Ovary (tissue), 10 donors: Measurements from ENCODE around the gene NT5DC4. TPM values are rescaled to one million over a fixed set of nuclear protein-coding genes. Genes with fewer than 3 reads are reported as not detected.

Experiments
- DNase-seq, 5 donors: peaks; one replicate each; pipeline ENCODE4 v3.0.0-alpha.2; 2019 to 2020
- H3K27ac ChIP-seq, 2 donors: fragments of 200-600 bp; one replicate each; pipeline versions ENCODE4 v1.5.1 to v1.8.0; 2019 to 2022
- H3K27me3 ChIP-seq: fragments of 200-600 bp; one replicate; pipeline ENCODE4 v1.8.0; 2022
- H3K36me3 ChIP-seq: fragments of 200-600 bp; sonication (generic); one replicate; pipeline ENCODE4 v1.5.1; 2019
- H3K4me1 ChIP-seq: one replicate; pipeline ENCODE4 v1.8.1; 2013; ENCODE audit warnings: mild to moderate bottlenecking, moderate library complexity; ENCODE audit not compliant: insufficient read depth
- H3K4me3 ChIP-seq: fragments of 200-600 bp; sonication (generic); one replicate; pipeline ENCODE4 v1.5.1; 2017
- H3K9me3 ChIP-seq, 2 donors: fragments of 200-600 bp in 1 of 2; sonication (generic) in 1 of 2; one replicate each; pipeline versions ENCODE4 v1.5.1 to v1.8.1; 2013 to 2019; ENCODE audit warnings: mild to moderate bottlenecking in 1 of 2, moderate library complexity in 1 of 2
- EP300 ChIP-seq: sonication (generic); formaldehyde crosslinking; IDR thresholded peaks from one replicate; pipeline ENCODE4 v1.6.1; 2017; ENCODE audit warnings: antibody characterized with exemption
- POLR2A ChIP-seq: fragments of 450-650 bp; IDR thresholded peaks from one replicate; pipeline ENCODE4 v1.6.1; 2017; ENCODE audit warnings: antibody characterized with exemption, mild to moderate bottlenecking, moderate library complexity
- WGBS, 3 donors: extraction: QIAGEN DNeasy Blood & Tissue Kit in 1 of 3; methylation state at CpG; one replicate each; pipeline versions ENCODE4 v1.1.5 to v1.1.7; 2013 to 2017; 5-methylcytosine and 5-hydroxymethylcytosine counted together
- intact Hi-C, 4 donors: fragments of 100-400 bp; cut with DNase I; formaldehyde crosslinking; loops; one replicate each; pipeline versions ENCODE4 v1.11.0 to v1.15.1; 2022 to 2023
- long read RNA-seq, 3 donors: library from polyadenylated mRNA in 2 of 3; unstranded in 2 of 3; transcript quantifications; one replicate each; pipeline ENCODE4 v2.0.0 and lab custom pipeline, GENCODE V29; 2021 to 2026
- polyA plus RNA-seq, 2 donors: library from polyadenylated mRNA; stranded (reverse); fragments of 200-250 nt in 1 of 2; fragments of 350-450 nt in 1 of 2; fragmentation: Illumina TruSeq in 1 of 2; extraction: RNeasy Lipid Tissue Mini Kit (QIAGEN cat#74804) in 1 of 2; gene quantifications; one replicate each; pipeline ENCODE4 v1.2.3, GENCODE V29; 2013 to 2014
- total RNA-seq, 7 donors: library from RNA; depleted of rRNA in 2 of 7; stranded (reverse); fragments of >200 nt in 2 of 7; fragmentation: NEBNext Ultra II Directional in 3 of 7; extraction: Animal tissue kit (Norgen Biotek cat#: 25700) in 3 of 7; gene quantifications; one replicate each; pipeline versions ENCODE4 v1.1.0 to v1.2.4, GENCODE V29; 2016 to 2023
- TF ChIP-seq, protein P1 (sequence below), 3 donors: fragments of 450-650 bp in 2 of 3; fragments of 200-600 bp in 1 of 3; IDR thresholded peaks; one replicate each; pipeline versions ENCODE4 v1.5.1 to v1.8.0; 2016 to 2022; ENCODE audit warnings: antibody characterized with exemption in 3 of 3, mild to moderate bottlenecking in 1 of 3
- donor health status: DM: no; HTN: no; CAD: no; lungs with moderate emphysema.
- donor health status: DM: no; HTN: no; CAD: no.
- donor health status: Bipolar disorder and iron deficiency.
- donor health status: DM: yes; HTN: yes; CAD: no.
- donor health status: DM: no; HTN: no; CAD: no.
- donor health status: DM: yes; HTN: yes; CAD: no.

The NT5DC4 gene
- total RNA-seq: not detected
- polyA plus RNA-seq: not detected
- long read RNA-seq, donor 1: 0 reads
- long read RNA-seq, donor 2, partial matches to known transcripts: 20 of 25 reads
- long read RNA-seq, donor 2, other reads (novel, unspliced or antisense): 5 of 25 reads
- long read RNA-seq, donor 3: 0 reads

DNA sequence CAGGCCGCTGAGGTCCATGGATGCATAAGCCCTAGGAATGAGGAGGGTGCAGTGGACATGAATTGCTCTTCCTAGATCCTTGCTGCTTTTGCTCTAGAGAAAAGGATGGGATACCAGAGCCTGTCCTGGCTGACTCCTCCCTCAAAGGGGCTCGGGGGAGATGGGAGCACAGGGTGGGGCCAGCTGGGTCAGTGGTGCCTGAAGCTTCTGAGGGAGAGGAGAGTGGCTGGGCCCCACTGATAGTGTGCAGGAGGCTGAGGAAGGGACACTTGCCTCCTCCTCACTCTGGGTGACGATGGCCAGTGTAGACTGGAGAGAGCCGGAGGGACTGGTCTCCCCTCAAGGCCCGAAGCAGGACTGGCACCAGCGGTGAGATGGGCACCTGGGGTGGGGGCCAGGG is at the start of gene NT5DC4:
Gene NT5DC4 (plus strand): TSS at position 236 of the 400 bp plus-strand sequence. CDS start 60 bp downstream, at position 296.
- 83 to 86% (median 84%) methylated on average over 6 of the region's 6 CpGs for WGBS, 3 donors
- Histone ChIP-seq H3K4me1 (no peaks in the 10 kb centered on the region), H3K4me3 (no peak within 1 kb of the TSS), H3K27me3 (no peaks in the 10 kb centered on the region), H3K27ac (no peak within 1 kb of the TSS), H3K9me3 (no peaks in the 10 kb centered on the region), H3K36me3 (no peaks in the 10 kb centered on the region)
- intact Hi-C loops: loop anchor here in 1 of 4 donors (10.0 kb wide), 1 partner anchor 96 kb away; no protein-coding TSS in a partner anchor
- TF ChIP-seq POLR2A: no peak
- no peak for TF ChIP-seq EP300
- TF ChIP-seq, protein P1, sequence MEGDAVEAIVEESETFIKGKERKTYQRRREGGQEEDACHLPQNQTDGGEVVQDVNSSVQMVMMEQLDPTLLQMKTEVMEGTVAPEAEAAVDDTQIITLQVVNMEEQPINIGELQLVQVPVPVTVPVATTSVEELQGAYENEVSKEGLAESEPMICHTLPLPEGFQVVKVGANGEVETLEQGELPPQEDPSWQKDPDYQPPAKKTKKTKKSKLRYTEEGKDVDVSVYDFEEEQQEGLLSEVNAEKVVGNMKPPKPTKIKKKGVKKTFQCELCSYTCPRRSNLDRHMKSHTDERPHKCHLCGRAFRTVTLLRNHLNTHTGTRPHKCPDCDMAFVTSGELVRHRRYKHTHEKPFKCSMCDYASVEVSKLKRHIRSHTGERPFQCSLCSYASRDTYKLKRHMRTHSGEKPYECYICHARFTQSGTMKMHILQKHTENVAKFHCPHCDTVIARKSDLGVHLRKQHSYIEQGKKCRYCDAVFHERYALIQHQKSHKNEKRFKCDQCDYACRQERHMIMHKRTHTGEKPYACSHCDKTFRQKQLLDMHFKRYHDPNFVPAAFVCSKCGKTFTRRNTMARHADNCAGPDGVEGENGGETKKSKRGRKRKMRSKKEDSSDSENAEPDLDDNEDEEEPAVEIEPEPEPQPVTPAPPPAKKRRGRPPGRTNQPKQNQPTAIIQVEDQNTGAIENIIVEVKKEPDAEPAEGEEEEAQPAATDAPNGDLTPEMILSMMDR (IDR thresholded peaks at IDR 0.05): no peak
- DNase-seq: no peak

DNA sequence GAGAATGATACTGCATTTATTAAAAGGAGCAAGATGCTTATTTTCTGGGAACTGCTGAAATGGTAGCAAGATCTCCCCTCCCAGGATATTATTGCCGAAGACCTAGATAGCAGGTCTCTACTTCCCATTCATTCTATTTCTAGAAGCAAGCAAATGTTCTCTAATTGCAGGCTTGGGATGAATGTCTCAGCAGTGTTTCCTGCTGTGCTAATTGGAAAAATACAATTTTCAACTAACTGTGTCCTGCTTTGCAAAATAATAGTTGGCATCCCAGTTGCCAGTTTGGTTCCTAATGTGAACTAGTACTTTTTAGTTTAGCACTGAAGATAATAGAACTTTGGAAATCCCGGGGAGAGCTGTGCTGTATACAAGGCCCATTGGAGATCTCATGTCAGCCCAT is 49.0 kb upstream of the NT5DC4 start:
- no peaks in the 10 kb centered on the region for H3K4me1 ChIP-seq
- H3K27me3 ChIP-seq: no peaks in the 10 kb centered on the region
- DNase-seq: no peak
- intact Hi-C loops: no loop called here
- no peaks in the 10 kb centered on the region for H3K36me3 ChIP-seq
- no peak overlapping the region for H3K27ac ChIP-seq
- H3K4me3 ChIP-seq: no peak overlapping the region
- TF ChIP-seq POLR2A (no peak), EP300 (no peak)
- TF ChIP-seq, protein P1 (IDR thresholded peaks at IDR 0.05): no peak
- WGBS, 3 donors: 80 to 83% (median 81%) methylated on average over 2 of the region's 2 CpGs
- no peaks in the 10 kb centered on the region for H3K9me3 ChIP-seq

DNA sequence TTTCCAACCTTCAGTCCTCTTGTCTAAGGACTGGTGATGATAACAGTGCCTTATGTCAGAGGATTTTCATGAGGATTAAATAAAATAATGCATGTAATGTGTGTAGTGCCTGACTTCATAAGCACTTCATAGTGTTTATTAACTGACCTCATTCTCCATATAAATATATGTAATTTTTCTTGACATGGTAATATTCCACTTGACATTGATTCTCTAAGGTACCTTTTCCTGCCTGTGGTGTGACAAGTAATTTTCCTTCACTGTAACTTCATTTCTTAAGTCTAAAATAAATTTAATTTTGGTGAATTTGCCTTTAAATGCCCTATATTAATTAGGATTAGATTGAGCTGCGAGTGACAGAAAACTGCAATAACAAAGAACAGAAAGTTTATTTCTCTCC is 47.8 kb upstream of the NT5DC4 start:
- intact Hi-C loops: no loop called here
- WGBS, 3 donors: 90 to 96% (median 94%) methylated on average over 1 of the region's 1 CpG
- DNase-seq: no peak
- Histone ChIP-seq H3K4me3 (no peak overlapping the region), H3K9me3 (no peaks in the 10 kb centered on the region), H3K27me3 (no peaks in the 10 kb centered on the region), H3K4me1 (no peaks in the 10 kb centered on the region), H3K36me3 (no peaks in the 10 kb centered on the region), H3K27ac (no peak overlapping the region)
- TF ChIP-seq EP300: no peak

DNA sequence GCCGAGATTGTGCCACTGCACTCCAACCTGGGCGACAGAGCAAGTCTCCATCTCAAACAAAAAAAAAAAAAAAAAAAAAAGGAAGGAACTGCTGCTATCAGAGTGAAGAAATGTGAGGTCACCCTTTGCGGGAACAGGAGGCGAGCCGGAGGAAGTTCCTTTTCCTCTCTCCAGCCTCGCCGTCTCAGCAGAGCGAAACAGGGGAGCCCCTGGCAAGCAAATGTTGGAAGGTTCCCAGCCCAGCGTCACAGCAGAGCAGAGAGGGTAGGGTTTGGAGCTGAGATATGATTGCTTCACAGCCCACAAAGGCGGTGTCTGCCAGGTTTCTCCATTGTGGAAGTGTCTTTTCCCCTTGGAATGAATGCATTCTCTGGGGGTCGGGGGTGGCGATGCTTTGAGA is 46.6 kb upstream of the NT5DC4 start:
- TF ChIP-seq, protein P1 (IDR thresholded peaks at IDR 0.05): no peak
- TF ChIP-seq EP300 (no peak), POLR2A (no peak)
- Histone ChIP-seq H3K27me3 (no peaks in the 10 kb centered on the region), H3K4me1 (no peaks in the 10 kb centered on the region), H3K9me3 (no peaks in the 10 kb centered on the region), H3K4me3 (no peak overlapping the region), H3K27ac (no peak overlapping the region), H3K36me3 (no peaks in the 10 kb centered on the region)
- WGBS, 3 donors: 53 to 56% (median 55%) methylated on average over 12 of the region's 12 CpGs
- DNase-seq: peak in 2 of 5 donors; percentile 28 to 31
- intact Hi-C loops: no loop called here

DNA sequence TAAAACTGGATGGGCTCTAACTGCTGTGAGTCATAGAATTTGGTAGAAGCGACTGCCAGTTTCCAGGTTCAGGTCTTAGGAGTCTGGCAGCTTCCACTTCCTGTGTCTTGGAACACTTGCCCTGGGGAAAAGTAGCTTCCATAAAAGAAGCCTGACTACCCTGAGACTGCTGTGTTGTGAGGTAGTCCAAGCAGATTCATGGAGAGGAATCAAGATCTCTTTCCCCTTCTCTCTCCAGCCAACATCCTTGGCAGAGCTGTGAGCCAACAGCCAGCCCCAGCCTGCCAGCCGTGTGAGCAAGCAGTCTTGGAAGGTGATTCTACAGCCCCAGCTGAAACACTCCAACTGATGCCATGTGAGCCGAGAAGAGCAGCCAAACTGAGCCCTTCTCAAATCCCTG is 41.3 kb upstream of the NT5DC4 start:
- Histone ChIP-seq H3K36me3 (no peaks in the 10 kb centered on the region), H3K4me1 (no peaks in the 10 kb centered on the region), H3K27ac (no peak overlapping the region), H3K4me3 (no peak overlapping the region), H3K27me3 (no peaks in the 10 kb centered on the region), H3K9me3 (no peaks in the 10 kb centered on the region)
- no peak for TF ChIP-seq POLR2A
- no peak for DNase-seq
- intact Hi-C loops: no loop called here
- 23 to 42% (median 38%) methylated on average over 3 of the region's 3 CpGs for WGBS, 3 donors
